Measurements from ENCODE around the gene TCTA.

TCTA gene

GRCh38 chr3:49454458-49454857, 42.2 kb downstream of the TCTA start:
- TF ChIP-seq ZFX (IDR thresholded peaks at IDR 0.05) (no peak), CTCF (conservative IDR thresholded peaks at IDR 0.05) (no peak)
- no peak overlapping the region for H3K27ac ChIP-seq

GRCh38 chr3:49454898-49455681, 42.9 kb downstream of the TCTA start:
- H3K27ac ChIP-seq: no peak overlapping the region
- no peak for TF ChIP-seq CTCF (conservative IDR thresholded peaks at IDR 0.05)
- TF ChIP-seq ZFX (IDR thresholded peaks at IDR 0.05): no peak

GRCh38 chr3:49456466-49456865, 44.2 kb downstream of the TCTA start:
- TF ChIP-seq CTCF (conservative IDR thresholded peaks at IDR 0.05) (no peak), ZFX (IDR thresholded peaks at IDR 0.05) (no peak)
- H3K27ac ChIP-seq: no peak overlapping the region

- TF ChIP-seq CTCF (conservative IDR thresholded peaks at IDR 0.05): no peak
- no peak for TF ChIP-seq ZFX (IDR thresholded peaks at IDR 0.05)
Measured at GRCh38 chr3:49460188-49460890, 48.1 kb downstream of the TCTA start.

GRCh38 chr3:49460956-49461355, 48.7 kb downstream of the TCTA start:
- TF ChIP-seq ZFX (IDR thresholded peaks at IDR 0.05): no peak
- TF ChIP-seq CTCF (conservative IDR thresholded peaks at IDR 0.05): no peak
- H3K27ac ChIP-seq: no peak overlapping the region

More at GRCh38 chr3:49460188-49460890, 48.1 kb downstream of the TCTA start:
- no peak overlapping the region for H3K27ac ChIP-seq

- no peak for TF ChIP-seq CTCF (conservative IDR thresholded peaks at IDR 0.05)
- no peak for TF ChIP-seq ZFX (IDR thresholded peaks at IDR 0.05)
- H3K27ac ChIP-seq: no peak overlapping the region
Measured at GRCh38 chr3:49461443-49462171, 49.4 kb downstream of the TCTA start.

GRCh38 chr3:49462222-49462621, 50.0 kb downstream of the TCTA start:
- TF ChIP-seq CTCF (conservative IDR thresholded peaks at IDR 0.05) (no peak), ZFX (IDR thresholded peaks at IDR 0.05) (no peak)
- H3K27ac ChIP-seq: no peak overlapping the region
